Thymus (tissue), 11 donors: ENCODE data around the gene SLC37A3. TPM values are rescaled to one million over a fixed set of nuclear protein-coding genes. Genes with fewer than 3 reads are reported as not detected.

ENCODE experiments used
- DNase-seq, 9 donors: peaks; one replicate each; pipeline ENCODE4 v3.0.0-alpha.2; 2013; ENCODE audit warnings: low spot score in 9 of 9, low read depth in 6 of 9, missing footprints in 1 of 9
- H3K27ac ChIP-seq, 2 donors: one replicate each; pipeline ENCODE4 v1.5.1; 2013; ENCODE audit warnings: control low read depth in 1 of 2, low read depth in 1 of 2, low read length in 1 of 2, mild to moderate bottlenecking in 1 of 2, moderate library complexity in 1 of 2
- H3K27me3 ChIP-seq, 2 donors: one replicate each; pipeline ENCODE4 v1.5.1; 2013; ENCODE audit warnings: low read length in 1 of 2; ENCODE audit not compliant: control insufficient read depth in 2 of 2, insufficient read depth in 1 of 2
- H3K36me3 ChIP-seq, 2 donors: one replicate each; pipeline ENCODE4 v1.5.1; 2013; ENCODE audit warnings: low read length in 1 of 2, mild to moderate bottlenecking in 1 of 2, moderate library complexity in 1 of 2; ENCODE audit not compliant: control insufficient read depth in 2 of 2, insufficient read depth in 2 of 2
- H3K4me1 ChIP-seq, 2 donors: one replicate each; pipeline ENCODE4 v1.5.1; 2013; ENCODE audit warnings: low read length in 2 of 2; ENCODE audit not compliant: control insufficient read depth in 2 of 2, insufficient read depth in 2 of 2
- H3K4me3 ChIP-seq, 2 donors: one replicate each; pipeline ENCODE4 v1.5.1; 2013; ENCODE audit warnings: low read length in 2 of 2, control low read depth in 1 of 2, mild to moderate bottlenecking in 1 of 2
- H3K9me3 ChIP-seq, 2 donors: one replicate each; pipeline ENCODE4 v1.5.1; 2013; ENCODE audit warnings: low read length in 1 of 2, mild to moderate bottlenecking in 1 of 2; ENCODE audit not compliant: control insufficient read depth in 2 of 2, insufficient read depth in 1 of 2
- WGBS: extraction: QIAGEN DNeasy Blood & Tissue Kit; methylation state at CpG from one replicate; pipeline ENCODE4 v1.1.7; 2013; 5-methylcytosine and 5-hydroxymethylcytosine counted together
- polyA plus RNA-seq: library from polyadenylated mRNA; stranded (reverse); fragments of 200-250 nt; gene quantifications from one replicate; pipeline ENCODE4 v1.2.3, GENCODE V29; 2013
- total RNA-seq: library from RNA; stranded (reverse); fragments of 120-200 nt; gene quantifications from one replicate; pipeline ENCODE4 v1.2.4, GENCODE V29; 2013
- donor health status: healthy.

Gene SLC37A3
- total and polyA plus RNA-seq, 2 donors = 21.6 to 36.5 TPM

DNA sequence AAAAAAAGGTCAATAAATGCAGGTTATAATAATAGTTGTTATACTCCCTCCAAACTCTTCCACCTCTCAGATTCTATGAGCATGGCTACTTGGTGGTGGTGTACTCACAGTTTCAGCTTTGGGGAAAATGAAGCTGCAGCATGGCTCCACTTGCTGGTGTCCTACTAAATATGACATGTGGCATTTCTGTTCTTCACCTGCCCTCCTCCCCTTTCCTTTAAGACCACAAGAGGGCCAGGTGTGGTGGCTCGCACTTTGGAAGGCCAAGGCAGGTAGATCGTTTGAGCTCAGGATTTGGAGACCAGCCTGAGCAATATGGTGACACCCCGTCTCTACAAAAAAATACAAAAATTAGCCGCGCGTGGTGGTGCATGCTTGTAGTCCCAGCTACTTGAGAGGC, 101.1 kb downstream of the SLC37A3 start:
- no peaks in the 10 kb centered on the region for H3K27me3 ChIP-seq
- no peaks in the 10 kb centered on the region for H3K4me1 ChIP-seq
- 90% methylated on average over 6 of the region's 6 CpGs for WGBS
- H3K9me3 ChIP-seq = peaks cover 0 to 4% of the 10 kb centered on the region in 2 donors
- no peaks in the 10 kb centered on the region for H3K36me3 ChIP-seq
- H3K27ac ChIP-seq = no peak overlapping the region
- DNase-seq = peak in 2 of 9 donors; percentile 11 to 21
- no peak overlapping the region for H3K4me3 ChIP-seq

DNA sequence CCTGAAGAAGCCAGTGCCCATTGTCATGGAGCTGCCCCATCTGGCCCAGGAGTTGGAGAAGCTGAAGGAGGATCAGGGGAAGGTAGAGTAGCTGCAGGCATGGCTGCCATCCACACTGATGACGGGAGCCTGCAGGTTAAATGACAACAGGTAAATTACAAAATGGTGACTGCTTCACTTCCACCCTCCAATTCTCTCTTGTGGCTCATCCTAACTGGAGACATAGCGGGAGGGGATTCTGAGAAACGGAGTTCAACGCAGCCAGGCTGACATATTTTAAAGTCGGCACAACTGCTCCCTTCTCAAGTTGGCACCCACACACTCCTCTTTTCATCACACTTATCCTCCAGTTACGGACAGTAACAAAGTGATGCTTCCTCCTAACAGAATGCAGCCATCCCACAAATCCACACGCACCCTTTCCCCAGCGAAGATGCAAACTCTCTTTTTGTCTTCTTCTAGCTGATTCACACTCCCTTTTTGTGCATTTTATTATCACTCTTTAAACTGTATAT, 103.0 kb downstream of the SLC37A3 start:
- 97% methylated on average over 8 of the region's 8 CpGs for WGBS
- no peak overlapping the region for H3K27ac ChIP-seq

DNA sequence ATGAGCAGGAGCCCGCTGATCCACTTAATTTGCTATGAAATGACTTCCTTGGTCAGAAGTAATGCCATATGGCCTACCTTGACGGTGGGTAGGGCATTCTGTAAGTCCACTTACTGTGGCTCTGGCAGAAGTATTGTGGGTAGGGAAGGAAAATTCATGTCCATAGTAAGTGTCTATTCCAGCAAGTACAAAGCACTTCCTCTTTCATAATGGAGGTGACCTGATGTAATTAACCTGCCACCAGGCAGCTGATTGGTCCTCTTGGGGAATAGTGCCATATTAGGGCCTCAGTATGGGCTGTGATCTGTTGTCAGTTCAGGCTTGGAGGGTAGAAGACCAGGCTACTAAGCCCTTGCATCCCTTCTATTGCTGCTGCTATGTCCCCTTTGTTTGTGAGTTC, 103.9 kb downstream of the SLC37A3 start:
- DNase-seq = no peak
- no peak overlapping the region for H3K4me3 ChIP-seq
- 97% methylated on average over 2 of the region's 2 CpGs for WGBS
- H3K27ac ChIP-seq = no peak overlapping the region
- H3K4me1 ChIP-seq = no peaks in the 10 kb centered on the region
- no peaks in the 10 kb centered on the region for H3K27me3 ChIP-seq
- peaks cover 0 to 4% of the 10 kb centered on the region in 2 donors for H3K9me3 ChIP-seq
- H3K36me3 ChIP-seq = no peaks in the 10 kb centered on the region

More for the DNA sequence above, 103.0 kb downstream of the SLC37A3 start:
- H3K27me3 ChIP-seq = no peaks in the 10 kb centered on the region
- no peak for DNase-seq
- H3K9me3 ChIP-seq = peaks cover 0 to 4% of the 10 kb centered on the region in 2 donors
- H3K4me3 ChIP-seq = no peak overlapping the region
- H3K36me3 ChIP-seq = no peaks in the 10 kb centered on the region
- no peaks in the 10 kb centered on the region for H3K4me1 ChIP-seq

GRCh38 chr7:140292438-140292837, 105.9 kb downstream of the SLC37A3 start:
- 98% methylated on average over 31 of the region's 31 CpGs for WGBS
- Histone ChIP-seq H3K27ac (no peak overlapping the region), H3K4me1 (no peaks in the 10 kb centered on the region), H3K27me3 (no peaks in the 10 kb centered on the region), H3K4me3 (no peak overlapping the region), H3K9me3 (peaks cover 0 to 3% of the 10 kb centered on the region in 2 donors), H3K36me3 (no peaks in the 10 kb centered on the region)
- no peak for DNase-seq

DNA sequence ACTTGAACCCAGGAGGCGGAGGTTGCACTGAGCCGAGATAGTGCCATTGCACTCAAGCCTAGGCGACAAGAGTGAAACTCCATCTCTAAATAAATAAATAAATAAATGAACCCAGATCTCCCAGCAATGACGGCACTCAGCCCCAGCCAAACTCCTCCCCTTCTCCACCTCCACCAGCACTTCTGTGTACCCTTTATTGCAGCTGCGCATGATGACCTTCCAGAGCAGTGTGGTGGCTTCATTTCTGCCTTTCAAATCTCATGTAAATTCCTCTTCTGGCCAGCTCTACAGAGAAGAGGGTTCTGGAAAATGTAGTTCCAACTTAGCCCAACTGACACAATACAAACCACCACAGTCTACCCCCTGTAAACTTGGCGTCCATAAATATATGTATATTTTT, 108.5 kb downstream of the SLC37A3 start:
- no peaks in the 10 kb centered on the region for H3K4me1 ChIP-seq
- no peak overlapping the region for H3K27ac ChIP-seq
- no peaks in the 10 kb centered on the region for H3K36me3 ChIP-seq
- 96% methylated on average over 6 of the region's 6 CpGs for WGBS
- H3K4me3 ChIP-seq = no peak overlapping the region
- no peaks in the 10 kb centered on the region for H3K9me3 ChIP-seq
- DNase-seq = no peak
- no peaks in the 10 kb centered on the region for H3K27me3 ChIP-seq

DNA sequence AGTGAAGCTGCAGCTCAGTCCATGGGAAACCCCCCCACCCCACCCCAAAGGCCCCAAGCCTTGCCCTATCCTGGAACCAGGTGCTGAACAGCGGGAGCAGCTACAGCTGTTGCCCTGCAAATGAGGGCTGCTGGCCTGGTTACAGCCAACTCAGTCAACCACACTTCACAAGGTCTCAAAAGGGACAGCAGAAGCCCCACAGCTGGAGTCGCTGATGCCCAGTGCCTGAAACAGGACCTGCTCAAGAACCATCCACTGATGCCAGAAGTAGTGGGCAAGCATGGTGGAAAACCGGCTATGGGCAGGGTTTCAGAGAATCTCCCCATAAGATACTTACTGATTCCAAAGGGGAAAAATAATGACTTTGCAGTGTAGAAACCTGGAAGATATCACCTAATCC, 110.3 kb downstream of the SLC37A3 start:
- Histone ChIP-seq H3K4me3 (no peak overlapping the region), H3K27ac (no peak overlapping the region), H3K27me3 (no peaks in the 10 kb centered on the region), H3K9me3 (no peaks in the 10 kb centered on the region), H3K4me1 (no peaks in the 10 kb centered on the region), H3K36me3 (no peaks in the 10 kb centered on the region)
- 98% methylated on average over 3 of the region's 3 CpGs for WGBS
- no peak for DNase-seq

DNA sequence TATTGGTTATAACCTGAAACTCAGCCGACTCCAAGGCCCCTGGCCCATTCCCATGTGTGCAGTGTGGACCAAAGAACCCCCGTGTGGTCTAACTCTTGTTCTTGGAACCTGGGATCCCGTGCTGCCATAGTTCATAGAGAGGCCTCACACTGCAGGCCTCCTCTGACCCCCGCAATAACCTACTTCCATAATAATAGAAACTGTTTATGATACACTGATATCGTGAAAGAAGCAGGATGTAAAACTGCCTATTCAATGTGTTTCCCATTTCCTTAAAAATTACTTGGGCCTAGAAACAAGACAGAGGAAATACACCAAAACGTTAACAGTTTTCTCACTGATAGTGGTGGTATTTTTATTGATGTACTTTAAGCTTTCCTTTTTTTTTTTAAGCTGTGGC, 112.4 kb downstream of the SLC37A3 start:
- Histone ChIP-seq H3K27me3 (no peaks in the 10 kb centered on the region), H3K36me3 (no peaks in the 10 kb centered on the region), H3K4me3 (no peak overlapping the region), H3K4me1 (no peaks in the 10 kb centered on the region), H3K27ac (no peak overlapping the region), H3K9me3 (no peaks in the 10 kb centered on the region)
- 95% methylated on average over 6 of the region's 6 CpGs for WGBS
- DNase-seq = no peak

GRCh38 chr7:140284062-140284461, 114.3 kb downstream of the SLC37A3 start:
- no peaks in the 10 kb centered on the region for H3K27me3 ChIP-seq

More at GRCh38 chr7:140284062-140284461, 114.3 kb downstream of the SLC37A3 start:
- no peak for DNase-seq
- Histone ChIP-seq H3K4me1 (no peaks in the 10 kb centered on the region), H3K9me3 (no peaks in the 10 kb centered on the region), H3K27ac (no peak overlapping the region), H3K36me3 (no peaks in the 10 kb centered on the region), H3K4me3 (no peak overlapping the region)
- WGBS = 97% methylated on average over 1 of the region's 1 CpG
